HG02678 (cell line): ENCODE measurements around the gene CIAO3.

ENCODE experiments used
- ATAC-seq: cut with Tn5 transposase; IDR thresholded peaks from one replicate; pipeline ENCODE4 v1.9.1; 2021; ENCODE audit warnings: mild to moderate bottlenecking, moderate library complexity; ENCODE audit not compliant: unreplicated experiment

The CIAO3 gene

DNA sequence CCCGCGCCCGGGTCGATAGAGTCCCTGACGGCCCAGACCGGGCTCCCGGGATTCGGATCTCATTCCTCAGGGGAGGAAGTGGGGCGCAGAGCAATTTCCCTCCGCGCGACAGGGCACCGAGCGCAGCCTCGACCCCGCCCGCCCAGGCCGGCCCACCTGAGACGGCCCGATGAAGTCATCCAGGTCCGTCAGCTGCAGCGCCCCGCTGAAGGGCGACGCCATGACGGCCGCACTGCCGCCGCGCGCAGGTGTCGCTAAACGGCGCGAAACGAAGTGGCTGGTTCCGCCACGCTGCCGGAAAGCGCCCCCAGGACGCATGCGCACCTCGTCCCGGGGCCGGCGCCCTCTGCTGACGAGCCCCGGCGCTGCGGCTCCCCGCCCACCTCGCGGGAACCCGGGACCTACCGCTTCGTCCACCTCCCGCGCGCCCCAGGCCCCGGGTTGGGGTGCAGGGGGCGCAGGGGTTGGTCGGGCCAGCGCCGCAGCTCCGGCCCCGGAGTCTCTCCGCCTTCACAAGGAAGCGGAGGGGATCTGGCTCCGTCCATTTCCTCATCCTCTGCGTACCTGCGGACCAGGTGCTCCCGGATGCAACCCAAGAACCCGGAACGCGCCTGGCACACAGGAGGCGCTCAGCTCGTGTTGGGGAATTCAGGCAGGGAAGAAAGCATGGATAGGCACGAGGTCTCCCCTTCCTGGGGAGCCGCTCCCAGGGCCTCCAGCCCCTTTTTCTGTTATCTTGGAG lies at the start of gene CIAO3:
TSS of gene CIAO3 (minus strand) at position 234 of the 742 bp plus-strand sequence. CDS start at position 222, 12 bp downstream.
- peak; percentile 82 for ATAC-seq

DNA sequence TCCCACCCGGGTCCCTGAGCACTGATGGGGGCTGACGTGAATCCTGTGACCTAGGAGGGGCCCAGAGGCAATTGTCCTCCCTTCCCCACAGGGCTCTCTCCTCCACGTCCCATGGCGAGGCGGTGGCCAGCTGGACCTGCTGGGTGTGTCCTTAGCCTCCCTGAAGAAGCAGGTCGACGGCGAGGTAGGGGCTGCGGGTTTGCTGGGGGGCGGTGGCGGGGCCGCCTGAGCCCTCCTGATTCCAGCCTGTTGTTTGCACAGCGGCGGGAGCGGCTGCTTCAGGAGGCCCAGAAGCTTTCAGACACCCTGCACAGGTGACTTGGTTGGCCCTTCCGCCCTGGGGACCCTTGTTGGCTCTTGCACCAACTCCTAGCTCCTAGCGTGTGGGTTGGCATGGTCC lies 49.3 kb upstream of the CIAO3 start:
- ATAC-seq, result no peak

DNA sequence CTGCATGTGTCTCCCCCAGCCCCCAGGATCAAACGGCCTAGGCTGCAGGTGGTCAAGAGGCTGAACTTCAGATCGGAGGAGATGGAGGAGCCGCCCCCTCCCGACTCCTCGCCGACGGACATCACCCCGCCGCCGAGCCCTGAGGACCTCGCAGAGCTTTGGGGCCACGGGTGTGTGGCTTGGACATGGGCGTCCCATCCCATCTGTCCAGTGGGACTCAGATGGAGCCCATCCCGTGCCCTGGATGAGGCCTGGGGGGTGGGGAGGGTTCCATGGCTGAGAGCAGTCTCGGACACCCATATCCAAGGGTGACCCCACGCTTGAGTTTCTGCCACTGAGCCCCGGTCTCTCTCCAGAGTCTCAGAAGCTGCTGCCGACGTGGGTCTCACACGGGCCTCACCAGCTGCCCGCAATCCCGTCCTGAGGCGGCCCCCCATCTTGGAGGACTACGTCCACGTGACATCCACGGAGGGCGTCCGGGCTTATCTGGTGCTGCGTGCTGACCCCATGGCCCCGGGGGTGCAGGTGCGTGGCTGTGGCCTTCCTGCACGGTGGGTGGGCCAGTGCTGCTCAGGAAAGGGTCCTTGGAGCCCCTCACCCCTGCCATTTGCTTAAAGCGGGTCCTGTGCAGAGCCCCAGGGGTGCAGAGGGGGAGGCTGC lies 48.5 kb upstream of the CIAO3 start:
- ATAC-seq, result no peak

DNA sequence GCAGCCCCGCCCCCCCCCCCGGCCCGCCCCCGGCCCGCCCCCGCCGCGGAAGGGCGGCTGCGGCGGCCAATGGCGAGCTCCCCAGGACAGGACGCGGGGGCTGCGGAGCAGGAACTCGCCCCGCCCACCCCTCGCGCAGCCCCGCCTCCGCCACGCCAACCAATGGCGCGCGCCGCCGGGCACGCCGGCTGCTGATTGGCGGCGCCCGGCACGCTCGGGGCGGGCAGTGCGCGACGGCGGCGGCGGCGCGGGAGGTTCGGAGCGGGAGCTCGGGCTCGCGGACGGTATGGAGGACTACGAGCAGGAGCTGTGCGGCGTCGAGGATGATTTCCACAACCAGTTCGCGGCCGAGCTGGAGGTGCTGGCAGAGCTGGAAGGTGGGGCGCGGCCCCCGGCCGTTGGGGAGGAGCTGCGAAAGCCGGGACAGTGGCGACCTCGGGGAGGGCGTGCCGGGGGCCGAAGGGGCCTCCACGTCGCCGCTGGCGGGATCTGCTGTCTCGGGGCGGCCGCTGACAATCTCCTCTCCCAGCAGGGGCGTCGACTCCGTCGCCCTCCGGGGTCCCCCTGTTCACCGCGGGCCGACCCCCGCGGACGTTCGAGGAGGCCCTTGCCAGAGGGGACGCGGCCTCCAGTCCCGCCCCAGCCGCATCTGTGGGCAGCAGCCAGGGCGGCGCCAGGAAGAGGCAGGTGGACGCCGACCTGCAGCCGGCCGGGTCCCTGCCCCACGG lies 47.8 kb upstream of the CIAO3 start, which contains the start of gene CHTF18:
TSS of gene CHTF18 (plus strand) at position 222 of the 728 bp plus-strand sequence. CDS start at position 287, 65 bp downstream.
- peak; percentile 78 for ATAC-seq

DNA sequence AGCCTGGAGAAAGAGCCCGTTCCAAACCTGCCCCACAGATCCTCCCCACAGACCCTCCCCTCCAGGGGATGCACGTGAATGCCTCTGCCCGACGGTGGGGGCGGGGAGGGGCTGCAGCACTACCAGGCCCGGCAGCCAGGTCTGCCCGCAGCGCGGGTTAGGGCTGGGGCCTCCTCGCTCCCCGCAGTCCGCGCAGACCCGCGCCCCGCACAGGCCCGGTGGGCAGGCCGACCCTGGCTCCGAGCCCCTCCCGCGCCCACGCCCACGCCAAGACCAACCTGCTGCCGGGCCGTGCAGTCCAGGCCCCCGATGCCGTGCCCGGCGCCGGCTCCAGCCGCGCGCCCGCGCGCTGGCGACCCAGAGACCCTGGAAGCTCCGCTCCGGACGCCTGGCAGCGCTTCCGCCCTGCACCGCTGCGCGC lies 47.2 kb upstream of the CIAO3 start, which contains the start of gene RPUSD1:
TSS of gene RPUSD1 (minus strand) at position 404 of the 421 bp plus-strand sequence. CDS start 644 bp downstream, outside the sequence.
- peak; percentile 21 for ATAC-seq

DNA sequence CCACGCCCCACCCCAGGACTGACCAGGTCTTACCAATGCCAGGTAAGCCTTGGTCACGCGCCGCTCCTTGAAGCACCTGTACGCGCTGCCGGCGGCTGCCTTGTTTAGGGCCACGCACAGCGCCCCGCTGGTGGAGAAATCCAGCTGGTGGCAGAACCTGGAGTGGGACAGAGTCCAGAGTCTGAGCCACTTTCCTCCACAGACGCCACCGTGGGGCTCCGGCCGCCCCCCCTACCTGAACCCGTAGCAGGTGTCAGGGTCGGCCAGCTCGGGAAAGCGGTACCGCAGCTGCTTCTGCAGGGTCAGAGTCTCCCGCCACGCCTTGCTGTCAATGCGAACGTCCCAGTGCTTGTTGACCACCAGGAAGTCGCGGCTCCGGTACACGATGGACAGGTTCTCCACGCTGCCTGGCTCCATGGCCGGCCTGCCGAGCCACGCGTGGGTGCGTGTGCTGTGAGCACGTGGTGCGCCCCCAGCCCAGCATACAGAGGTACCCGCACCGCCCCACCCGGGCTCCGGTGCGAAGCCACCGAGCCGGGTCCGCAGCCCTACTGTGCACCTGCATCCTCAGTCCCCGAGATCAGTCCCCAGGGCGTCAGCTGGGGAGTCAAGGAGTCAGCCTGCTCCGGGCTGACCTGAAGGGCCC lies 46.6 kb upstream of the CIAO3 start:
- ATAC-seq, result no peak

DNA sequence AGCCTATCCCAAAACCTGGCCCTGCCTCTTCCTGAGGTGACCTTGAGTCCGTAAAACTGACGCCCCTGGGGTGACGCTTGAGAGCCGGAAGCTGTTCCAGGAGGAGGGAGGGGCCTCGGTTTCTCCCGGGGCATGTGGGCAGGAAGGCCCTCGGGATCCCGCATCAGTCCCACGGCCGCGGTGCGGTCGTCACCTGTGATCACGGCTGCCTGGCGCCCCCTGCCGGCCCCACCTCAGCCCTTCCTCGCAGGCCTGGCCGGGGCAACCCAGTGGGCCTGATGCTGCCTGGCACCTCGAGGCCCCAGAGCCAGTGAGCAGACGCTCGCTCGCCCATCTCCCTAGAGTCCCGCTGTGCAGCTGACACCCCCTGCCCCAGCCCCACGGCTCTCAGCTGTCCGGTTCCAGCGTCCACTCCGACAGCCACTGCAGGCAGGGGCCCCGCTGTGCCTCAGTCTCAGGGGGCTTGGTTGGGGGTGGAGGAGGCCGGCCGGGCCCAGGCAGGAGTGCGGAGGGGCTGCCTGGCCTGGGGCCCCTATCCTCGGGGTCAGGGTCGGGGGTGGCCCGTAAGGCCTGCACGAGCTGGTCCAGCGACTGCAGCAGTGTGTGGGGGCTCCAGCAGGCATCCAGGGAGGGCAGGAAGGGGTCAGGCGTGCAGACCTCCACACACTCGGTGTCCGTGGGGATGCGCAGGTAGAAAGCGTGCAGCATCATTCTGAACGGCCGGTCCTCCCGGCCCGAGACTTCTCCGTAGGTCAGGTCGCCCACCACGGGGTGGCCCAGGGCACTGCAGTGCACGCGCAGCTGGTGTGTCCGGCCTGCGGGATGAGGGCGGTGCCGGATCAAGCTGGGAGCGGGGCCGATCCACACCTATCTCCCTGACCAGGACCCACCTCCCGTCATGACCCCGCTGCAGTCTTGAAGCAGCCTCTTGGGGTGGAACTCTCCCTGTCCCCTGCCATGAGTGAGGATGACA lies 45.1 kb upstream of the CIAO3 start:
- no peak for ATAC-seq

DNA sequence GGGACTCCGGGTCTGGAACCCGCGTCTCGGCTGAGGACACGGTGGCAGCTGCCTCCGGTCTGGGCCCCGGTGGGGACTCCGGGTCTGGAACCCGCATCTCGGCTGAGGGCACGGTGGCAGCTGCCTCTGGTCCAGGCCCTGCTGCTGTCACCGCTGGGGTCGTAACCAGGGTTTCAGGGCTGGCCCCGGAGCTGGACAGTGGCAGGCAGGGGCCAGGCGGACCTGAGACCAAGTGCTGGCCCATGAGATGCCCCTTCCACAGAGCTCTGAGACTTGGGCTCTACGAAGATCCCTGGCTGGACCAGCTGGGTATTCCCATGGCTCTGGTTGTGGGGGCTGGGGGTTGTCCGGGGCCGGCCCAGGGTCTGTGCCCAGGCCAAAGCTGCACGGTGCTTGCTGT lies 43.6 kb upstream of the CIAO3 start:
- ATAC-seq, result no peak

DNA sequence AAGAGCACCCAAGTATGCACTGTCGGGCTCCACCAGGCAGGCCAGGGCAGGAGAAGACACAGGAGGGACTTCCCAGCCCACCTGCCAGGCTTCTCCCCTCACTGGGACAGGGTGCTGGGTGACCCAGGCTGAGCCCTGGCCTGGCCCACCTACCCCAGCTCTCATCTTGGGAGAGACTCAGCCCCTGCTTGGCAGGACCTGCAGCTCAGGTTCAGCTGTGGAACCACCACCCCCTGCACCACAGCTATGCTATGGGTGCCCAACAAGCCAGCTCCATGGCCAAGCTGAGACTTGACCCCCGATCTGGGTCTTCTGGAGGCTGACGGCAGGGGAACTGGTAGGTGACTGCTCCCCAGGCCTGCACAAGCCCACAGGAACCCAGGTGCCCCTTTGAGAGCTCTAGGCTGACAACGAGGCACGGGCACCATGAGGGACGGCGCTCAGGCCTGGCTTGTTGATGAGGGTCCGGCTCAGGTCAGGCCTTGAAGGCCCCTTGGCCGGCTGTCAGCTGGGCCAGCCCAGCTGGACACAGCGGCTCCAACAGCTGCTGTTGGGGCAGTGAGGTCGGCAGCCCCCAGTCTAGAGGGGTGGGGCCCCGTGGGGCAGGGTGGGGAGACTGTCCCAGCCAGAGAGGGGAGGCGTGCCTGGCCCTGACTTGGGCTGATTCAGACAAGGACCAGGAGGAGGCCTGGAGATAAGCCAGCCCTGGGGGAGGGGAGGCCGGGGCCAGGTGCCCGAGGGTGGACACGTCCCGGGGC lies 42.8 kb upstream of the CIAO3 start:
- ATAC-seq, result no peak

DNA sequence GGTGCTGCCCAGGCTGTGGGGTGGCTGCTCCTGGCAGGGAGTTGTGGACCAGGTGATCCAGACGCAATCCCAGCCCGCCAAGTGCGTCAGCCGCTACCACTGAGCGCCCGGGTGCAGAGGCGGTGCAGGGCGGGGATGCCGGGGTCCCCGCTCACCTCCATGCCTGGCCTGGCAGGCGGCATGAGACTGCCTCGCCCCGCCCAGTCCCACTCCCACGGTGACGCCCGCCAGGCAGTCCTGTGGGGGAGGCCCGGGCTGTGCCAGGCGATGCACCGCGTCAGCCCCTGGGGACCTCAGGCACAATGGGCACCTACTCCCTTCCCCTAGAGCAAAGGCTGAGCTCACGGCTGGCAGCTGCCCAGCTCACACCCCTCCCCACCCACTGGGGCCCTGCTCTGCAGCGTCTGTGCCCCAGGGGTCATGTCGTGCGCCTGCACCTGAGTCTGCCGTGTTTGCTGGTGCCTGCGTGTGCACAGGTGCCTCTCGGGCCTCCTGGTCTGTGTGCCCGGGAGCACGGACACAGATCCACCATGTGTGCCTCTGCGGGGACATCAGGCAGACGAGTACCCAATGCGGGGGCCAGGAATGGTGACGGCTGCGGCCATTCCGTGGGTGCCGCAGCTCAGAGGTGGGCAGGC lies 42.1 kb upstream of the CIAO3 start:
- no peak for ATAC-seq

DNA sequence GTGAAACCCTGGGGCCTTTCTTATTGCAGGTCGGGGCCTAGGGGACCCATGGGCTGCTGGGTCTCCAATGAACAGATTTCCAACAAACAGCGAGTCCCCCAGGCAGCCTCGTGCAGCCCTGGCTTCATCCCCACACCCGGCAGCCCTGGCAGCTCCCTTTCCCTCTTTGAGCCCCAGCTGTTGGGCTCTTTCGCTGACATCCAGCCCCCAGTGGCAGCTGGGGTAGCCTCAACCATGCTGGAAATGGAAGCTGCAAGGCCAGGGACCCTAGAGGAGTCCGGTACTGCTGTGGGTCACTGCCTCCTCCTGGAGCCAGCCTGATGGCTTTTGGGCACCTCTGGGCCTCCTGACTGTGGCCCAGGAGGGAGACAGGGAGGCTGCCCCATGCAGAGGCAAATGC lies 41.5 kb upstream of the CIAO3 start:
- ATAC-seq, result no peak

DNA sequence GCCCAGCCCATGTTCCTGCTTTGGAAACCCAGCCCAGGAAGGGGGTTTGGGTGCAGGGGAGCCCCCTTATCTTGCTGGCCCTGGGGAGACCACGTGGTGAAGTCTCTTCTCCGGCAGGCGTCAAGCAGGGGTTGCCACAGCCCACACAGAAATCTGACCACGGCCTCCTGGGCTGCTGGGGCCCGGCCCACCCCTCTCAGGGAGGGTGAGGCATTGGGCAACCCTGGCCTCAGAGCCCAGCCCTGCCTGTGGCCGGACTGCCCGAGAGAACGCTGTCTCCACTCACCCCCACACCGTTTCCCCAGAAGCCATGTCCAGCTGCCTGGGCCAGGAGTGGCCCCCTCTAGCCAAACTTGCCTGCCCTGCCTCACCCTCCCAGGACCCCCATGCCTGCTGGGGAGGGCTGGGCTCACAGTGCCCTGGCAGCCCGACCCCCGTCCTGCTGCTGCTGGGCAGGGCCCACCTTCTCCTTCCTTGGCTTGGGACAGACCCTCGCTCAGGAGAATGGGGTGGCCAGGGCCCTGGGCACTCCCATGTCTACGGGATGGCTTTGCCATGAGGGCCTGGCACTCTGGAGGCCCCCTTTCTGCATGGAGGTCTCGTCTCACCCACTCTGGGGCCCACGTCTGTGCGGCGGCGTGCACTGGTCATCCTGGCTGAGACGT lies 40.7 kb upstream of the CIAO3 start:
- ATAC-seq, result no peak

DNA sequence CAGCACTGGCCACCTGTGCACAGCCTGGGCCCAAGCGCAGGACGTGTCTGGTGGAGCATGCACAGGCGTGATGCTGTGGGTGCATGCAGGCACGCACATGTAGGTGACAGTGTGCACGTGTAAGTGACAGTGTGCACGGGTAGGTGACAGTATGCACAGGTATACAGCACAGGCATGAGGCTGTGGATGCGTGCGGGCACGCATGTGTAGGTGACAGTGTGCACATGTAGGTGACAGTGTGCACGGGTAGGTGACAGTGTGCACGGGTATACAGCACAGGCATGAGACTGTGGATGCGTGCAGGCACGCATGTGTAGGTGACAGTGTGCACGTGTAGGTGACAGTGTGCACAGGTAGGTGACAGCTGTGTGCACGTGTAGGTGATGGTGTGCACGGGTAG lies 39.5 kb upstream of the CIAO3 start:
- no peak for ATAC-seq

DNA sequence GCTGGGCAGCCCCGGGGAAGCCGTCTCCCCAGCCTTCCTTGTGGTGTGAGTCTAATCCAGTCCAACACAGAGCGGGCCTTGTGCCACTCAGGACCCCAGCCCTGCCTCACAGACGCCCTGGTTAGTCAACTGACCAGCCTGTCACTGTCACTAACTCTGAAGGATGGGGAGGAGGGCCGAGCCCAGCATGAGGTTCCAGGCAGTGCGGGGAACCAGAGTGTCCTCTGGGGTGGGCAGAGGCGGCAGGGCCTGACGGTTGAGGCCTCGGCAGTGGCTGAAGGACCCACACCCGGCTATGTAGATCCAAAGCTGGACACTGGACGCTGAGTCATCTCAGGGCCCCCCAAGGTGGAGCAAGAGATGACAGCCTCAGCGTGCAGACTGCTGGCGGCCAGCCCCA lies 38.8 kb upstream of the CIAO3 start:
- no peak for ATAC-seq

DNA sequence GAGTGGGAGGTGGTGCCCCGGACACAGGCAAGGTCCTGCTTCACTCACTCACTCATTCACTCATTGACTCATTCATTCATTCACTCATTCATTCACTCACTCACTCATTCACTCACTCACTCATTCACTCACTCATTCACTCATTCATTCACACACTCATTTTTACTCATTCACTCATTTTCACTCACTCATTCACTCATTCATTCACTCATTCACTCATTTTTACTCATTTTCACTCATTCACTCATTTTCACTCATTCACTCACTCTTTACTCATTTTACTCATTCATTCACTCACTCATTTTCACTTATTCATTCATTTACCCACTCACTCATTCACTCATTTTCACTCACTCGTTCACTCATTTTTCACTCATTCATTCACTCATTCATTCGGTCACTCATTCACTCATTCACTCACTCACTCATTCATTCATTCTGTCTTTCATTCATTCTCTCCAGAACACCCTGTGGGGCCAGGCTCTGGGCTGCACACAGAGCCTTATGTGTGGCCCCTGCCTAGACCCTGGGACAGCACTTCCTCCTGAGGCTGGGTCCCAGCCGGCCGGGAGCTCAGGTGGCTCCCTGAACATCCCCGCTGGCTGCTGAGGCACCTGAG lies 38.2 kb upstream of the CIAO3 start:
- no peak for ATAC-seq

DNA sequence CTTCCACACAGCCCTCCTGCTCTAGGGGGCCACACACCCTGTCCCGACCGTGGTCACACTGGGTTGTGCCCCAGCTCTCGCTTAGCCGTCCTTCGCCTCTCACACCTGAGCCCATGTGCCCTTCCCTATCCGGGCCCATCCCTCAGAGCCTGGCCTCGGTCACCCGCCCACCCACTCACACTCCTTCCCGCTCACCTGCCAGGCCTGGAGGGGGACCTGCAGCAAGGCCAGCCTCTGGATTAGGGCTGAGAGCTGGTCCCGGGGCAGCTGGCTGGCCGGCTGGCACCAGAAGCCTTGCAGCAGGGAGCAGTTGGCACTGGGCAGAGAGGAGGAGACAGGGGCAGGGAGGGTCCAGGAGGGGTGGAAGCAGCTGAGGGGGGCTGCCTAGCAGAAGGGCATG lies 37.6 kb upstream of the CIAO3 start:
- ATAC-seq, result no peak

DNA sequence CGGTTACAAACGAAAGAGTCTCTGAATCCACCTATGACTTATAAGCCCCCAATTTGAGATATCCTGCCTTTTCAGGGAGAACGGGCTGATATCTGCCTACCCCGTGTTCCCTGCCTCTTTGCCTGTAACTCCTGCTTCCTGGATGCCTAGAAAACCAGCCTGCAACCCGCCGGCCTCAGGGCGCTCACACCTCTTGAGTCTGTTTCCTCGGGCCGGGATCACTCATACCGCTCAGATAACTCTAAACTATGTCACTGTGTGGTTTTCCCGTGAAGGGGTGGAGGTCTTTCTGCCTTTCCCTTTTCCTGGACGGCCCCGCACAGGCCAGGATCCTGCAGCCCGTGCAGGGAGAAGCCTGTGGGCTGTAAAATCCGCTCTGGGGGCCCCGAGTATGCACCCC lies 37.0 kb upstream of the CIAO3 start:
- ATAC-seq, result no peak

DNA sequence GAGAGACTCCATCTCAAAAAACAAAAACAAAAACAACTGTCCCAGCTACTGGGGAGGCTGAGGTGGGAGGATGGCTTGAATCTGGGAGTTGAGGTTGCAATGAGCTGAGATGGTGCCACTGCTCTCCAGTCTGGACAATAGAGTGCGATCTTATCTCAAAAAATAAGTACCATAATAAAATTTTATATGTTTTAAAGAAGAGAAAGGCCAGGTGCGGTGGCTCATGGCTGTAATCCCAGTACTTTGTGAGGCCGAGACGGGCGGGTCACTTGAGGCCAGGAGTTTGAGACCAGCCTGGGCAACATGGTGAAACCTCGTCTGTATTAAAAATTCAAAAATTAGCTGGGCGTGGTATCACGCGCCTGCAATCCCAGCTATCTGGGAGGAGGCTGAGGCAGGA lies 36.0 kb upstream of the CIAO3 start:
- no peak for ATAC-seq
